ENCODE data around the gene PIP5K1B.

GRCh38 chr9:68842568-68842967, 137.5 kb downstream of the PIP5K1B start:
- no peak for TF ChIP-seq CTCF (conservative IDR thresholded peaks at IDR 0.05 in 1 of 2, IDR thresholded peaks at IDR 0.05 in 1 of 2; ENCODE audit: low read depth in 1 of 2, low read length in 2 of 2)
- no peak for TF ChIP-seq EZH2 (IDR thresholded peaks at IDR 0.05; ENCODE audit: low read length, missing control alignments)

All from fibroblast of lung (primary cell).